Right renal cortex interstitium (tissue), 3 donors: ENCODE results near the gene FAM114A2. TPM values are rescaled to one million over a fixed set of nuclear protein-coding genes. Genes with fewer than 3 reads are reported as not detected.

Source experiments
- DNase-seq, 3 donors: peaks; one replicate each; pipeline ENCODE4 v3.0.0-alpha.2; 2013; ENCODE audit warnings: low read depth in 3 of 3, low spot score in 2 of 3
- polyA plus RNA-seq, 3 donors: library from polyadenylated mRNA; unstranded; fragments of 120-200 nt; gene quantifications; one replicate each; pipeline ENCODE4 v1.2.1, GENCODE V29; 2013; ENCODE audit not compliant: insufficient read length in 3 of 3

The FAM114A2 gene
- polyA plus RNA-seq, 3 donors, result 31.6 to 36.8 (median 32.6) TPM

DNA sequence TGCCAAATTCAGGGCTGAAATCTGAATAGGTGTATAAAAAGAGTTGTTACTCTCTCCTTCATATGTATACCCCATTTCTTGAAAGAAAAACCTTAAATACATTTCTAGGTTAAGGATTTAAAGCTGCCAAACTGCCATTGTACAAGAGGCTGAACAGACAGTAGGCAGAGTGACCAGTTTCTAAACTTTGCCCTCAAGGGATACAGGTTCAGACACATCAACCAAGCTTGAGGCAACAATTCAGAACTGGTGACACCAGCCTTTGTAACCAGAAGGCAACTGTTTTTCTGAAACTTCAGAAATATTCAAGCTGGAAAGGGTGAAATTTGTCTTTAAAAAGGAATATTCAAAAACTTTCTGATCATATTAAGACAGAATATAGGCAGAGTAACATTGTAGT is 47.5 kb downstream of the FAM114A2 start:
- DNase-seq, result no peak

DNA sequence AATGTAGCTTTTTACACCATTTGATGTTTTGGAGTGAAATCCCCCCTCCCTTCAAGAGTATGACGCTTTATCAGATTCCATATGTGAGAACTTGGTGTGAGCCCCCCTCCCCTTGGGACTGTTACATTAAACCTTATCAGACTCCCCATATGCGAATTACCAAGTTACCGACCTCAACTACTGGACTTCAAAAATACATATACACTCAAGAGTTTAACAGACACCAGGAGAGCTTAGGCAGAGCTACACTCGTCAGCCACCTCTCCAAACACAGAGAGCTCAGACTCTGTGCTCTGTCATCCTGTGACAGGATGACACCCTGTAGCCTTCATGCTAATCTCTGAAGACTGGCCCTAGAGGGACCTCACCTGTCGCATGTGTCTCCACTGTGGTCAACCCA is 50.2 kb downstream of the FAM114A2 start:
- DNase-seq, result no peak

DNA sequence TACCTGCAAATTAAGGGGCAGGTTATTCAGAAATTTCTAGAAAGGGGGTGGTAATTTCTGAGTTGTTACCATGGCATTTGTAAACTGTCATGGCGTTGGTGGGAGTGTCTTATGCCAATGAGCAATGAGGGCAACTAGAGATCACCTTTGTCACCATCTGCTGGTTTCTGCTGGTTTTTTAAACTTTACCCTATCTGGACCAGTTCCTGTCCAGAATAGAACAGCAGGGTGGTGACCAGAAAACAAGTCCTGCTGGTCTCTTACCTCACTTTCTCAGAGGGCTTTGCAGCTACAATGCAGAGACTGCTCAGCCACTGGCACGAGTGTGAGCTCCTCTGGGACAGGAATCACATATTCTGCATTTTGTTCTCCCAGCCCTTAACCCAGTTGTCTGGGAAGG is 51.4 kb downstream of the FAM114A2 start:
- DNase-seq, result no peak

GRCh38 chr5:153985498-153985897 is 53.2 kb downstream of the FAM114A2 start:
- DNase-seq, result no peak

DNA sequence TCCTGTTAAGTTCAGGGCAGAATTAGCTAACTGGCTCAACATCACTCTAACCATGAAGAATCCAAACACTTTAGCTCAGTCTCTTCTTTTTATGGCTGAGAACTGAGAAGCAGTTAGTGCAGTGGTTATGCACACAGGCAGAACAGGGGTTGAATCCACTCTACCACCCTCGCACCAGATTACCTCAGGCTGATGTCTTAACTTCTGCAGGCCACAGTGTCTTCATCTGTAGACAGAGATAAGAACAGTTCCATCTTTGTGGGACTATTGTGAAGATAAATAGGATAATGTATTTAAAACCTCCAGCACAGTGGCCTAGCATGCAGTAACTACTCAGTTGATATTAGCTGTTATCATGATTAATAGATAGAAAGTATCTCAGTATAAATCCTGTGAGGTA is 54.8 kb downstream of the FAM114A2 start:
- no peak for DNase-seq

DNA sequence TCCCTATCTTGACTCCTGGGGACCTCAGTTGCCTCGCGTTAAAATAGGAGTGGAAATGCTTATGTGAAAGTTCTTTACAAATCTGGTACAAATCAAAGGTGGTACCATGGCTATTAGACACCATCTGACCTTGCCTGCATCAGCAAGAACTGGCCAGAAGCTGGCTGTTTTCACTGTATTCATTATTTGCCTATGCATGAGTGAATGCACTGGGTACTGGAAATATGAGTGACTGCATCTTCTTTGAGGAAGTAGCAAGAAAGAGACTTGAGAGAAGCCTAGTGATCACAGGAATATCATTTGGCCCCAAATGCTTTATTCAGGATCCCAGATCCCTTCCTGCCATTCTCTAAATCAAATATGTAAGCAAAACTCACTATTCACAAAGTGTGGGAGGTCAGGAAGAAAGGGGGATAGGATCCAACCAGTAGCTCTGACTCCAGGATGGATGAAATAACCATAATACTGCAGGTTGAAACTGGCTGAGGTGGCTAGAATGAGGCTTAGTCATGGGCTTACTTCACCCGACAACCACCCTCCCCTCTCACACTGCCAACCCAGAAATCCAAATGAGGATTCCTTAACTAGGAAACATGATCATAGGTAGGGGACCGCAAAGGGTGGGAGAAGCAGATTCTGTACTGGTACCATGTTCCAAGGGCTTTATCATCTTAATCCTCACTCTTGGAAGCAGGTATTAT is 56.7 kb downstream of the FAM114A2 start:
- no peak for DNase-seq

DNA sequence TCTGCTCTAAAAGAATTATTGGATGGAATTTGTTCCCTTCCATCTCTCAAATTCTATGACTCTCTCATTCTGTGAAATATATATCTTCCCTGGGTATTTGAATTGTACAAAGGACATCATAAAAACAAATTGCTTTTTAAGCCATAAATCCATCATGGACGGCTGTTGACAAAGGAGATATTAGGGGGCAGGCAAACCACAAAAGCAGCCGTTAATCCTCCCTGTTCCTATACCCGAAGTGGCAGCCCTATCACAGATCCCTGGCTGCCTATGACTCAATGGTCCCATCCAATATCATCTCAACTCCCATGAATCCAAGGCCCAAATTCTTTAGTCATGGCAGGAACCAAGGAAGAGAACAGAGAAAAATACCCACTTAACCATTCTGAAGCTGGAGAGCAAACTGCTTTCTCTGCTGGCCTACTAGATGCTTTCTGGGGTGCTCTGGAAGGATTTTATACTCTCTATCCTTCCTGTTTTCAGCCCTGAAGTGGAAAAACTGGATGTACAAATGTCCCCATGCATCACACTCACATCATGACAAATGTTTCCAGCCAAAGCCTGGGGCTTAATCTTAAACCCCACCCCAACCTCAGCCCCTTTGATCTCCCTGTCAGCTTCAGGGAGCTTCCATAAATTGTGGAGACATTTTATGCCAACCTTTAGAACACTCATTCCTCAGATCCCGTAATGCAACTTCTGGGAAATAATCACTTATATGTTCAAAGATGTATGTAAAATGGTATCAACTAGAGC is 59.5 kb downstream of the FAM114A2 start:
- no peak for DNase-seq

DNA sequence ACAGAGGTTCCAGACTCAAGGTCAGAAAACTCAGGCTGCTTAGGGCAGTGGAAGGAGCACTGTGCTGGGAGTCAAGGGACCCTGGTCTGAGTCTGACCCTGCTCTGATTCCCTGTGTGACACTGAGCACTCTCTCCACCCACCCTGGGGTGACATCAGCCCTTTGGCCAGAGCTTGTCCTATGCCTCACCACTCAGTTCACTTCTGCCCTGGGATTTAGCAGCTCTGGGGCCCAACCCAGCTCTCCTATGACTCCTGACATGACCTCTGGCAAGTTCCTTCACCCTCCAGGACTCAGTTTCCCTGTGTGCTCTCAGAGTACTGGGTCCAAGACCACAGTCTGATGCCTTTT is 63.9 kb downstream of the FAM114A2 start:
- no peak for DNase-seq

DNA sequence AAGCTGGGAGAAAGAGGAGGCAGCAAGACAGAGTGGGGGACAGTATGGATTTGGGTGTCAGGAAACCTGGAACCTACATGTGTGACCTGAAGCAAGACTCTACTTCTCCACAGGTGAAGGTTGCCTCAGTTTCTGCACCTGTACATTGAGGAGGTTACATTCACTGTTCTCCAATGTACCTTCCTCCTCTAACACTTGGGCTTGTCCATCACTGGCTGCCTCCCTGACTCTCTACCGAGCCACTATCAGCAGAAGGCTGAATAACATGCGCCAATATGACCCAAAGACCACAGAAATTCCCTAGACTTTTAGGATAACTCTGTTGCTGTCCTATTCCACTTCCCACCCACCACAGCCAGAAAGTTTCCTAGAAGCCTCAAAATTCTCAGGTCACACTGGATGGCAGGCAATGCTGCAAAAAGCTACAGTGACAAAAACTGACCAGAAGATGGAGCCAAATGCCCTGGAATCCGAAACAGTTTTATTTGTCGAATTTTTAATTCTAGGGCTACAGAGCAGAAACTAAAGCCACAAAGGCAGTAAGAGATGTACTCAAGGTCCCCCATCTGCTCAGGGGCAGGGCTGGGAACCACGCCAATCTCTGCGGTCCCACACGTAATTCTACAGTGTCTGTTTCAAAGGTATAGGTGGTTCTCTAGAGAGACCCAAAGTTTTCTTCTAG is 64.4 kb downstream of the FAM114A2 start:
- DNase-seq, result peak in 2 of 3 donors; percentile 18 to 23

- no peak for DNase-seq
These were observed 66.5 kb downstream of the FAM114A2 start for GRCh38 chr5:153972240-153972639.

DNA sequence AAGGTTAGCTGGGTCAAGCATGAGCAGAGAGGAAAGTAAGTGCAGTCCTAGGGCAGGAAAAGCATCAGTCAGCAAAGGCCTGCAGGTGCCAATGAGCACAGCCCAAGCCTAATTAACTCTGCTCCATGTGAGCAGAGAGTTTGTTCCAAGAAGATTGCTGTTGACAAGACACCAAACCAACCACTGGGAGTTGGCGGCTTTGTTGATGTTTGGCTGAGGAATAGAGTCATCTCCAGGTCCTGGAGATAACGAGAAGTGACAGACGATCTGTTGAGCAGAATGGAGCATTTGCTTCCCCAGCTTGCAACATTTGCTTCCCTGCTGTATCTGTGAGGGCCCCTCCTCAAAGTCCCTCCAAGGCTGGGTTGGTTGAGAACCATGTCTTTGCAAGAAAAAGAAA is 68.2 kb downstream of the FAM114A2 start:
- no peak for DNase-seq

DNA sequence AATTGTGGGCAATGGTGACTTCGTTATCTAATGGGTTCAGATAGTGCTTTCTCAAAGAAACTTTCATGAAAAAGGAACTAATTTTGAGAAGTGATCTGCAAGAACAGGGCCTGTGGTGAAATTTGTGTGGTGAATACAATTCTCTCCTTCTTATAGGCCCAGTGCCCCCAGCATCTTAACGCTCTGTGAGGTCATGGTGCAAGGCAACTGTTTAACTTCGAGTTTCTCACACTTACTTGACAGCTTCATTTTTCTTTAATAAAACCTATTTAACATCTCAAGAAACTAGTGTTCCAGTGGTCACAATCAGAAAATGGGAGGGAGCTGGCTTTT is 69.2 kb downstream of the FAM114A2 start:
- no peak for DNase-seq

- no peak for DNase-seq
These were observed 69.7 kb downstream of the FAM114A2 start for GRCh38 chr5:153968761-153969562.

- peak in 2 of 3 donors; percentile 34 to 56 for DNase-seq
These were observed 73.6 kb downstream of the FAM114A2 start for GRCh38 chr5:153964880-153965645.

- no peak for DNase-seq
These were observed 74.4 kb downstream of the FAM114A2 start for GRCh38 chr5:153964191-153964879.

- DNase-seq, result no peak
These were observed 78.2 kb downstream of the FAM114A2 start for GRCh38 chr5:153960269-153961215.

GRCh38 chr5:153959134-153959957 is 79.4 kb downstream of the FAM114A2 start:
- DNase-seq, result no peak

DNA sequence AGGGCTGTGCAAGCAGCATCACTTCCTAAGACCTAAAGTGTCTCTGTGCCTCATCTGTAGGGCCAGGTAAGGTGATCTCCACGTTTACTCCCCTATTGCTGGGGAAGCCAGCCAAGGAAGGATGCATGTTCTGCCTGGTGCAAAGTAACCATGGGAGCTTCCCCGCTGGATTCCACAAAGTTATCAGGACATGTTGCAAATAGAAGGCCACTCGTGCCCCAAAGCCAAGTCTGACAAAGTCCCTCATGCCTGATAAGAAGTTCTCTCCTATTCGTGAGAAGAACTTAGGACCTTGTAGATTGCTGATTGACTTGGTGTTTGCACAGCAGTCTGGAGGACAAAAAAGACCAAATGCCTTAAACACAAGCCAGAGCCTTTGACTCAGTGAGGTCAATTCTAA is 81.5 kb downstream of the FAM114A2 start:
- DNase-seq, result no peak
